ENCODE results near the gene CPT1B.
"Not testable (repeated sequence)": the region's sequence is repeated elsewhere in the genome, so short reads cannot be mapped to it uniquely, and the experiment has no call there.

Gene CPT1B

DNA sequence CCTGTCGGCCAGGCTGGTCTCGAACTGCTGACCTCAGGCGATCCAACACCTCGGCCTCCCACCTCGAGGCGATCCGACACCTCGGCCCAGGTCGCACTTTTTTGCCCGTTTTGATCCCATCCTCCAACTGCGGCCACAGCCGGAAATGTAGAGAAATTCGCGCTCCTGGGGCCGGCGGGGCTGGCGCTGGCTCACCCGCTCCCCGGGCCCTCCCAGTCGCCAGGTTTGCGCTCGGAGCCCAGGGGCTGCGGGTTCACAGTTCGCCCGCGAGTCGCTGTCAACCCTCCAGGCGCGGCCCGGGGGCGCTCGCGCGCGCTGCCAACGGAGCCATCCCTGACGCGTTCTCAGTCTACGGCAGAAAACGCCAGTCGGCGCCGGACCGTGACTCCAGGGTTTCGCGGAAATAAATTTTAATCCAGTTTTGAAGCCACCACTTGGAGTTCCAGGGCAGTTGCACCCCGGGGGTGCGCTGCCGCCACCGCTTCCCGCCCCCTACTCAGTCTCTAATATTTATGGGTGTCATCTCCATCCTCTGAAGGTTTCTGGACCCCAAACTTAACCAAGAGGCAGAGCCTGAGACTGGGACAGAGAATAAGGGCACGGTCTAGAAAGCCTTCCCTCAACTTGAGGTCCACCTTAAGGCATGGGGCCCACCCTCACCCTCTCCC lies 34.0 kb downstream of the CPT1B start:
- peak; percentile 86 for DNase-seq

DNA sequence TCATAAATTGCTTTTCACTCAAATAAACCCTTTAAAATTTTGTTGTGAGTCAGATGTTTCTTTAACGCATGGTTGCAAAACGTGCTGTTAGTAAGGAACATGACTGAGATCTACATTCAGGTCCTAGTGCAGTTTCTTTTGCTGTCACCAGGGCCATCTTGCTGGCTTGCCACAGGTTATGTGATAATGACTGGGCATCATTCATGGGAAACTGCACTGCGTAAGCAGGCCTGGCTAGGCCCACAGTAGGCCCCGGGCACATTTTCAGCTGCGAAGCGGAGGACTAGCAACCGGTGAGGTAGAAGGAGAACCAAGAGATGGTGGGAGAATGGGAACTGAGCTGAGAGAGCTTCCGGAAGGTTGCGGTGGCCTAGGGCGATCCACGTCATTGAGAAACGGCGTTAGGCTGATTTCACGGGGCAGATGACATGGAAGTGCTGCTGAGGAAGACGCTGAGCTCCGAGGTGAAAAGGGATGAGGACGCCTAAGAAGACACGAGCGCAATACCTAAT lies 35.8 kb downstream of the CPT1B start:
- DNase-seq = no peak

DNA sequence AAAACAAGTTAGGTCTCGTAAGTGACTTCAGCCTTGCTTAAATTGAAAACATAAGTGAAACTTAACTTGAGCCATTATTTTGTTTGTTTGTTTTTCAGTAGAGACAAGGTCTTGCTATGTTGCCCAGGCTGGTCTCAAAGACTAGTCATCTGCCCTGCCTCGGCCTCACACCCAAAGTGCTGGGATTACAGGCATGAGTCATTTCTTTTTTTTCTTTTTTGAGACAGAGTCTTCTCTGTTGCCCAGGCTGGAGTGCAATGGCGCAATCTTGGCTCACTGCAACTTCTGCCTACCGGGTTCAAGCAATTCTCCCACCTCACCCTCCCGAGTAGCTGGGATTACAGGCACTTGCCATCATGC lies 36.6 kb downstream of the CPT1B start:
- not testable (repeated sequence) for DNase-seq

DNA sequence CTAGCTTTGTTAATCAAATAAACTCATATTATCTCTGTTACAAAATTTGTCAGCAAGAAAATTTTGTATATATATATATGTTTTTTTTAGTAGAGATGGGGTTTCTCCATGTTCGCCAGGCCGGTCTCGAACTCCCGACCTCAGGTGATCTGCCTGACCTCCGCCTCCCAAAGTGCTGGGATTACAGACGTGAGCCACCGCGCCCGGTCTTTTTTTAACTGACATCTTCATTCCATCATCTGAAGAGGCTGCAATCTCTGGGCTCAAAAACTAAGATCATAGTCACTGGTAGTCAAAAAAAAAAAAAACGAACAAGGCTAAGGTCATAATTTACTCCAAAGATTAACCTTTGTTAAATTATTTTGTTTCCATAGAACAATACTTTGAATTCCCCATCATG lies 37.8 kb downstream of the CPT1B start:
- no peak for DNase-seq

DNA sequence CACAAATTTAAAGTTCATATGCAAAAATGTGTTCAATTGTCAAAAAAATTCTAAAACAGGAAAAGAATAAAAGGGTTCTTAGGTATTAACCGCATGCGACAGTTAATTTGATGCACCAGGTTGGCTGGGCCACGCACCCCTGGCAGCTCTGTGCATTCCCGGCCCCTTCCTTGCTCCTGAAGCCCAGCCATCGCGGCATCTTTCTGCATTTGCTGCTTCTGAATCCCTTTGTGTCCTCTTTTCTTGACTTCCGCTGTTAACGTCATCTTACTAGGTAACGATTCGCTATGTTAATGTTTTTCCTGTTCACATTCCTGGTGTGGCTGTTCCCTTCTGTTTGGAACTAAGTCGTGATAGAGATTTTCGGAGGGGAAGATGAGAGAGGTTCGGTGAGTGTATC lies 40.5 kb downstream of the CPT1B start:
- DNase-seq = no peak

DNA sequence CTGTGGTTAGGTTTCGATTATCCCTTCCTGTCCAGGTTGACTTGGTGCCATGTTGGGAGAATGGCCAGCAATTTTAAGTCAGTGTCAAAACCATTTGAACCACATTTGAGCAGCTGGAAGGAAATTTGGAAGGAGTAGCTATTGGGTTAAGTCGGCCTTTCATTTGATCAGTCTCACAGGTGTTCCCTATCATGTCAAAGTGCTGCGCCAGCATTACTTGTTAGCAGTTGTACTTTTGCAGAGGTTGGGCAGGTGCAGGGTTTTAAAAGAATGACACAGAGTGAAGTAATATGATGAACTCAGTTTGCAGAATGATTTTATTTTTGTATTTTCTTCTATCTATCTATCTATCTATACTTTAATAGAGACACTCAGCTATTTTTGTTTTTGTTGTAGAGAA lies 42.0 kb downstream of the CPT1B start:
- DNase-seq = no peak

DNA sequence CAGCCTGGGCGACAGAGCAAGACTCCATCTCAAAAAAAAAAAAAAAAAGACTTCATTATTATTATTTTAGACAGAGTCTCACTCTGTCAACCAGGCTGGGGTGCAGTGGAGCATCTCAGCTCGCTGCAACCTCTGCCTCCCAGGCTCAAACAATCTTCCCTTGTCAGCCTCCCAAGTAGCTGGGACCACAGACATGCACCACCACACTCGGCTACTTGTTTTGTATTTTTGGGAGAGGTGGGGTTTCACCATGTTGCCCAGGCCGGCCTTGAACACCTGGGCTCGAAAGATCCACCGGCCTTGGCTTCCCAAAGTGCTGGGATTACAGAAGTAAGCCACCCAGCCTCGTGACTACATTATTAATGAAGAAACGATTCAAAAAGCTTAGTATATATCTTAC lies 43.1 kb downstream of the CPT1B start:
- no peak for DNase-seq

DNA sequence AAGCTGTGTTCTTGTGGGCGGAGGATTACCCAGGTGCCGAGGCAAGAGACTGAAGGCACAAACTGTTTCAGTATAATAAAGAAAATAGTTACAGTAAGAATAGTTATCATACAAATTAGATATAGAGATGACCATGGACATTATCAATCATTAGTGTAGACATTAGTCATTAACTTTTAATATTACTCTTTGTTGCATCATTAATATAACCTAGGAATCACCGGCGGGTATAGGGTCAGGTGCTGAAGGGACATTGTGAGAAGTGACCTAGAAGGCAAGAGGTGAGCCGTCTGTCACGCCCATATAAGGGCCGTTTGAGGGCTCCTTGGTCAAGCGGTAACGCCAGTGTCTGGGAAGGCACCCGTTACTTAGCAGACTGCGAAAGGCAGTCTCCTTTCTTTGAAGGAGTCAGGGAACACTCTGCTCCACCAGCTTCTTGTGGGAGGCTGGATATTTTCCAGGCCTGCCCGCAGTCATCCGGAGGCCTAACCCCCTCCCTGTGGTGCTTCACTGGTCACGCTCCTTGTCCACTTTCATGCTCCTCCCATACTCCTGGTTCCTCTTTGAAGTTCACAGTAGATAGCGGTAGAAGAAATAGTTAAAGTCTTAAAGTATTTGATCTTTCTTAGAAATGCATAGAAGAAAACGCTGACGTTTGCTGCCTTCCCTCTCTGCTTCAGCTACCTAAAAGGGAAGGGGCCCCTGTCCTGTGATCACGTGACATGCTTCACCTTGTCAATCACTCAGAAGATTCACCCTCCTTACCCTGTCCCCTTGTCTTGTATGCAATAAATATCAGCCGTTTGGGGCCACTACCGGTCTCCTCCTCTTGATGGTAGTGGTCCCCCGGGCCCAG lies 44.1 kb downstream of the CPT1B start:
- DNase-seq = peak; percentile 68

DNA sequence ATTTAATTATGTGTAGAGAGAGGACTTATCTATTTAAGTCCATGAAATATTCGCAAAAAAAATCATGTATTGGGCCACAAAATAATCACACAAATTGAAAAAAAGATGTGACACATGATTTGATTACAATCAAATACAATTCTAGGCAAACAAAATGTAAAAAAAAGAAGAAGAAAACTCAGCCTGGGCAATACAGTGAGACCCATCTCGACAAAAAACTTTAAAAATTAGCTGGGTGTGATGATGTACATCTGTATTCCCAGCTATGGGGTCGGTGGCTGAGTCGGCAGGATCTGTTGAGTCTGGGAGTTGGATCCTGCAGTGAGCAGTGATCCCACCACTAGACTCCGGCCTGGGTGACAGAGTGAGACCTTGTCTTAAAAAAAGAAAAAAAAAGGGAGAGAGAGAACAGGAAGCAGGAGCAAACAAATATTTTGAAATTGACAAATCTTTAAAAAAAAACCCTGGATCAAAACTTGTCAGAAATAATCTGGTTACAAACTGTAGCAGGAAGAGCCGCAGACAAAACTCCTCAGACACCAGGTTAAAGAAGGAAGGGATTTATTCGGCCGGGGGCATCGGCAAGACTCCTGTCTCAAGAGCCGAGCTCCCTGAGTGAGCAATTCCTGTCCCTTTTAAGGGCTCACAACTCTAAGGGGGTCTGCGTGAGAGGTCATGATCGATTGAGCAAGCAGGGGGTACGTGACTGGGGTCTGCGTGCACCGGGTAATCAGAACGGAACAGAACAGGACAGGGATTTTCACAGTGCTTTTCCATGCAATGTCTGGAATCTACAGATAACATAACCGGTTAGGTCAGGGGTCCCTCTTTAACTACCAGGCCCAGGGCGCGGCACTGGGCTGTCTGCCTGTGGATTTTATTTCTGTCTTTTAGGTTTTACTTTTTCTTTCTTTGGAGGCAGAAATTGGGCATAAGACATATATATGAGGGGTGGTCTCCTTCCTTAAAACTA lies 45.1 kb downstream of the CPT1B start:
- peak; percentile 57 for DNase-seq

DNA sequence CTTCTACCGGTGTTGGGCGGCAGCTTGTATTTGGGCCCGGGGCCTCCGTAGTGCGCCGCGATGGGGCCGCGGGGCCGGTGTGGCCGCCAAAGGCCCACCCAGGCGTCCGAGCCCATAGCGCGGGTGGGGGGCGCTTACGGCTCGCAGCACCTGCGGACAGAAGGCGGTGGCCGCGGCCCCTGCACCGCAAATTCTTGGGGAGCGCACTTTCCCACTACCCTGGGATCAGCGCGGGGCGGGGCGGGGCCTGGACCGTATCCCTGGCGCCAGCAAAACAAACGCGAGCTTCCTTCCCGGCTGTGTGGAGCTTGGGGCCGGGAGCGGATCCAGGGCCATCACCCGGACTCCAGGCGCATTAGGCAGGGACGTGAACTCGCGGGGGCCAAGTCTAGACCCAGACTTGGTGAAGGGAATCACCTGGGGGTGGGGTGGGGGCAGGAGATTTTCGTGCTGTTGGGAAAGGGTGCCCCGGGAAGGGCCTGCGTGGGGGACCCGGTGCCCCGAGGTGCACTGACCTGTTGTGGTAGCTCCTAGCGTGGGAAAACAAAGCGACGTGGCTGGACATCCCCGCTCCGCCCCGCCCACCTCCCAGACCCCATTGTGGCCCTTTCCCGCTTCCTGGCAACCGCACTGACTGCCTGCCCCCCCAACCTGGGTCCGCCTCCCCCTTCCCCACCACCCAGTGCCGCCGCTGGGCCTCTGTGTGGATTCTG lies 46.1 kb downstream of the CPT1B start:
- peak; percentile 77 for DNase-seq

DNA sequence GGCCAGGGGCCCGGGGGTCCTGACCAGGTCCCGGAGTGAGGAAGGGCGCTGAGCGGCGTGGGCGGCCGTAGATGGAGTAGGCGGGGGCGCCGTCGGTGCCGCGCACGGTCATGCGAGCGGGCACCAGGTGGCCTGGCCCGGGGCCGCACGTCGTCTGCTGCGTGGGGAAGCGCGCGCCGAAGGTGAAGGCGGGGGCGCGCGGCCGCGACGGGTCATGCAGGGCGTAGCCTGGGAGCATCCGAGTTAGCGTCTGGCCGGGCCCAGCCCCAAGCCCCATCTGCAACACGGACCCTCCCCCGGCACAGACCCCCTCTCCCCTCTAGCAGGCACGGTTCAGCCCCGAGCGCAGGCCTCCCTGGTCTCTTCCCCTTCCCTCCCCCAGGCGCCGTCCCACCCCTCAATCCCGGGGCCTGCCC lies 46.7 kb downstream of the CPT1B start:
- DNase-seq = peak; percentile 67

DNA sequence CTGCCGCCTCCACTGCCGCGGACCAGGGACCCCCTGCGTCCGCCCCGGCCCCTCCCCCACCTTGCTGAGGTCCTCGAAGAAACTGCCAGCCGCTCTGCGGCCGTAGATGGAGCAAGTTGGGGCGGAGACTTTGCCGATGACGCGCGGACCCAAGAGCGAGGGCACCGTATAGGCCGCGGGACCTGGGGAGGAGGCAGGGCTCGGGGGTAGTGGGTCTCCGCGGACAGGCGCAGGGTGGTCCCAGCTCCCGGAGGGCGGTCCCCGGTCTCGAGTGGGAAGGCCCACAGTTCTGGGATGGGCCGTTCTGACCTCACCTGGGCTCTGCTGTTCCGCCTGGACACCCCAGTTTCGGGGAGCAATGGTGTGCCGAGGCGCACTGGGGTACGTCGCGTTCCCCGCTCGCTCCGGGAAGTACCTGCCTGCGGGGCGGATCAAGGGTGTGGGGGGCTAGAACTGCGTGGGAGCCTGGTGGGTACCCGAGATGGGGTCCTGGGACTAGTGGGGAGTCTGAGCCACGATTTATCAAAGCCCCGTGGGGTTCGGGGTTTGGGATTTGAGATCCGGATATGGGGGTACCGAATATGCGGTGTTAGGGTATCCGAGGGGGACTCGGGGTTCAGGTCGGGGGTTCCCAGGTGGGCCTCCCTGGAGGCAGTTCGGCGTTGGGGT lies 47.2 kb downstream of the CPT1B start:
- DNase-seq = peak; percentile 89

DNA sequence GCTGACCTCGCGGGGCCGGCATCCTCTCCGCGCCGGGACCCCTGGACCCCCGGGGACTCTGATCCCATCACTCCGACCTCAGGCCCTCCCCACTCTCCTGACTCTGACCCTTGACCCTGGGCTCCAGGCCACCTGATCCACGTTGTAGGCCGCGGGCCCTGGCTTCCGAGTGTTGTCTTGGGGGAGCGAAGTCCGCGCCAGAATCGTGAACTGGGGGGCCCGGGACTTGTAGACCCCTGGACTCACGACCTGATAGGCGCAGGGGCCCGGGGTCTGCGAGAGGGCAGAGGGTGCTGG lies 47.7 kb downstream of the CPT1B start:
- no peak for DNase-seq

DNA sequence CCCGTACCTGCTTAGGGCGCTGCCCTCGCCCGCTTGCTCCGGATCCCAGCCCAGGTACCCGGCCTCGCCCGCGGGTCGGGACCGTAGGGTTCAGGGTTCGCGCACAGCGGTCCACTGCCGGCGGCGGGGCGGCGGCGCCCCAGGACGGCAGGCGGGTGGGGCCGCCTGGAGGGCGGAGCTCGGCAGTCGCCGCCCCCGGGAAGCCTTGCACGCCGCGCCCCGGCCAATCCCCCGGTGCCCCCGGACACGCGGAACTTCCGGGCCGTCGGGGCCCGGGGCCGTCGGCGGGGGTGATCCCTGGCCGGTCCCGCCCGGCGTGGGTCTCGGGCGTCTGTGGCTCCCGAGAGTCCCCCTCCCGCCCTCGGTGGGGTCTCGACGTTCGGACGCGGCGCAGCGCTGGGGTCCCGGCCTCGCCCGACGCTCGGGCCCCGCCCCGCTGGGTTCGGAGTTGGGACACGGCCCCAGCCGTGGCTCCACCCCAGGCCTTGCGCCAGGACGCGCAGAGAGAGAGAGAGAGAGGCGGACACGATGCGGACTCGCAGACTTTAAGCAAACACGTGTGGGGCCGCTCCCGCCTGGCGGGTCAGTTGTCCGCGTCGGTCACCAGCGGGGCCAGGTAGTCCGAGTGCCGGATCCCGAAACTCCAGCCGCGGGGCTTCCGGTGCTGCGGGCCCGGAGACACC lies 48.2 kb downstream of the CPT1B start, which contains the start of gene TYMP:
Gene TYMP, minus strand, starts transcription at position 116 of the 683 bp plus-strand sequence. CDS start 303 bp downstream, outside the sequence.
- DNase-seq = peak; percentile 62

DNA sequence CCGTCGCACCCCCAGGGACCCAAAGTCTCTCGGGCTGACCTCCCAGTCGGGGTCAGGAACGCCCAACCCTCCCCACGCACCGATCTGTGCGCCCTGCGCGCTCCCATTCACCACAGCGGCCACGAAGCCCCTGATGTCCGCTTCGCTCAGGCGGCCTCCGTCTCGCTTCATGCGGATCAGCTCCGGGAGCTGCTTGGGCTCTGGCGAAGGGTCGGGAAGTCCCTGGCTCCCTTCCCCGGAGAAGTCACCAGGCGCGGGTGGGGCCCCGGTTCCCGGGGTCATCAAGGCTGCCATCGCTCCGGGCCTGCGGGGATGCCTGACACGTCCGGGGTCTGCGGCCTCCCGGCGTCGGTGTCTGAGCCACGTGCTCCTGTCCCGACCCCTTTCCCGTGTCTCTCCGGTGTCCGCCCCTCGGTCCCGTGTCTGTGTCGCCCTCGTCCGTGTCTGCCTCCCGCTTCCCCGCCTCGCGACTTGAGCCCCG lies 48.8 kb downstream of the CPT1B start:
- DNase-seq = peak; percentile 59

DNA sequence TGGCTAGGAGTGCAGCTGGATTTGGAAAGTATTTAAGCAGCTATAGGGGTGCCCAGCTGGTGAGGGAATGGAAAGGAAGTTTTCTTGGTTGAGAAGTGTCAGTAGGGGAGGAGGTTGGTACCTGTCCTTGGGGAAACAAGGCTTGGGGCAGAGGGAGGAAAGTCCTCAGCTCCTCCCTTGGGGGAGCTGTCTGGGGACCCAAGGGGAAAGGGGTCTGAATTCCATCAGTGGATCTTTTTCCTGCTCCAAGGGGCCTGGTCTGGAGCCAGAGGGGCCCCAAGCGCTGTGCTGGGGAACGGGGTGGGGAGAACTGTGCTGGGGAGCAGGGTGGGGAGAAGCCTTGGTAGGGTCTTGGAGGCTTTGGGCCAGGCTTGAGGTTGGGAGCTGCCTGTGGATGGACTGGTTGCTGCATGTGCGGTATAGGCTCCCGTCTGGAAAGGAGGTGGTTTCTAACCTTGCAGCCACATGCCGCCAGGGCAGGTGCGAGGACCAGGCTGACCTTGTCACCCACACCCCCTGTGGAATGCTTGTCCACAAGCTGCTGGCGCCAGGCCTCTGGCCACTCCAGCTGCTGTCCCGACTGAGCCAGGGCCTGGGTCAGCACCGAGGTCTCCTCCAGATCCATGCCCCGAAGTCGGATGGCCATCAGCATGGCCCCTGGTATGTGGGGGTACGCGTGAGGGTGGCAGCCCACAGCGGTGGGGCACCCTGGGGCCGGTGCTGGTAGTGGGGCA lies 49.4 kb downstream of the CPT1B start:
- DNase-seq = peak; percentile 46

DNA sequence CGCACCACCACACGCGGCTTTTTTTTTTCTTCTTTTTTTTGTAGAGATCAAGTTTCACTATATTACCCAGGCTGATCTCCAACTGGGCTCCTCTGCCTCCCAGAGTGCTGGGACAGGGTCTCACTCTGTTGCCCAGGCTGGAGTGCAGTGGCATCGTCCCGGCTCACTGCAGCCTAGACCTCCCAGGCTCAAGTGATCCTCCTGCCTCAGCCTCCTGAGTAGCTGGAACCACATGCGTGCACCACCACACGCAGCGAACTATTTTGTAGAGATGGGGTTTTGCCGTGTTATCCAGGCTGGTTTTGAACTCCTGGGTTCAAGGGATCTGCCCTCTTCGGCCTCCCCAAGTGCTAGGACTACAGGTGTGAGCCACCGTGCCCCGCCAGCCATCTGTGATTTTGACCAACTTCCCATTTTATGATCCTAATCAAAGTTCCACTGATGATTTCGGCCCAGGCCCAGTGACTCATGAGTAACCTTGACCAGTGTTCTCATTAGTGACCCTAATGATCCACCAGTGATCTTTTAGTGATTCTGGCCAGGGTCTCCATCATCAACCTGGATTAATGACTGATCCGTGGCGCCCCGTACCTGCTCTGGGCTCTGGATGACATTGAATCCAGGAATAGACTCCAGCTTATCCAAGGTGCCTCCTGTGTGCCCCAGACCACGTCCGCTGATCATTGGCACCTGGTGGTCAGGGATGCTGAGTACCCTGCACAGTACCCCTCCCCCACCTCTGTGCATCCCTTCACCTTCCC lies 50.1 kb downstream of the CPT1B start:
- DNase-seq = peak; percentile 44

DNA sequence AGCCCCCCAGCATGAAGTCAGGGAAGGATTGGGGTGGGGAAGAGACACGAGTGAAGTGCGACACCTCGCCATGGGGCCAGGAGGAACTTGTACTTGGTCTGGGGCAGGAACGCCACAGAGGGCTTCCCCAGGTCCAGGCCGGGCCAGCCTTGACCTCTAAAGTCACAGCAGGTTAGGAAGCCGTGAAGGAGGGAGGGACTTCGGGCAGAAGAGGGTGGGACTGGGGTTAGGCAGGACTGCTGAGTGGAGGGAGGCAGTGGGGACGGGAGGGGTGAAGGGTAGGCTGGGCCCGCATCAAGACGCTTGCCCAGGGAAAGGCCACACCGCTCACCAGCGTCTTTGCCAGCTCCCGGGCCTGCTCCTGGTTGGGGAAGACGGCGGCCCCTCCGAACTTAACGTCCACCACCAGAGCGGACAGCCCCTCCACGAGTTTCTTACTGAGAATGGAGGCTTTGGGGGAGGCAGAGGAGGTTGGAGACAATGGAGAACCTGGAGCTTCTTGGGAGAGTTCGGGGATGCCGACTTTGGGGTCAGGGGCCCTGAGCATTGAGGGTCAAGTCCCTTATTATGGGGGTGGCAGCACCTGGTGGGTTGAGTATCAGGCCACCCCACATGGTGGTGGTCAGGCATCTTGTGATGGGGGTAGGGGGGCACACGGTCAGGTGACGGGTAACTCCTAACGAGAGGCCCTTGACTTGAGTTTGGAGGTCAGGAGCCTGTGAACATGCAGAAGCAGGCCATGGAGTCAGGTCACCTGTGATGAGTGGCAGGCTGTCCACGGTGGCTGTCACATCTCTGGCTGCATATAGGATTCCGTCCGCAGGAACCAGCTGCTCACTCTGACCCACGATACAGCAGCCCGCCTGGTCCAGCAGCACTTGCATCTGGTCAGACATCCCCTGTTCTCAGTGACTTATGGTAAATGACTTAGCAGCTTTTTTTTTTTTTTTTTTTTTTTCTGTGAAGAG lies 51.1 kb downstream of the CPT1B start:
- peak; percentile 89 for DNase-seq
